Activated CD4-positive, alpha-beta T cell treated with anti-CD3 and anti-CD28 coated beads, Interleukin-2, Interleukin-6, amounts not matched to agents 100 ng/mL and 50 ng/mL, durations not matched to agents 16 hours and 8 hours (primary cell): ENCODE measurements around the gene EIF4G3.
"Not testable (repeated sequence)": the region's sequence is repeated elsewhere in the genome, so short reads cannot be mapped to it uniquely, and the experiment has no call there.

Source experiments
- DNase-seq: peaks from one replicate; pipeline ENCODE4 v3.0.0-alpha.2; 2020

The EIF4G3 gene

GRCh38 chr1:20867062-20867461 lies 309.6 kb downstream of the EIF4G3 start:
- DNase-seq: peak; percentile 1

- no peak for DNase-seq
These were observed 311.7 kb downstream of the EIF4G3 start for GRCh38 chr1:20865001-20865400.

GRCh38 chr1:20854529-20854928 lies 322.2 kb downstream of the EIF4G3 start:
- no peak for DNase-seq

- not testable (repeated sequence) for DNase-seq
These were observed 324.9 kb downstream of the EIF4G3 start for GRCh38 chr1:20851791-20852190.

GRCh38 chr1:20850021-20850420 lies 326.7 kb downstream of the EIF4G3 start:
- peak; percentile 33 for DNase-seq

GRCh38 chr1:20849100-20849499 lies 327.6 kb downstream of the EIF4G3 start:
- no peak for DNase-seq

GRCh38 chr1:20848162-20848561 lies 328.5 kb downstream of the EIF4G3 start:
- no peak for DNase-seq

GRCh38 chr1:20847611-20848080 lies 329.1 kb downstream of the EIF4G3 start:
- no peak for DNase-seq

- no peak for DNase-seq
These were observed 330.0 kb downstream of the EIF4G3 start for GRCh38 chr1:20846461-20847374.

- no peak for DNase-seq
These were observed 336.0 kb downstream of the EIF4G3 start for GRCh38 chr1:20840731-20841130.

GRCh38 chr1:20837554-20838192 lies 339.0 kb downstream of the EIF4G3 start:
- no peak for DNase-seq

GRCh38 chr1:20836230-20836629 lies 340.5 kb downstream of the EIF4G3 start:
- no peak for DNase-seq

- DNase-seq: no peak
These were observed 341.9 kb downstream of the EIF4G3 start for GRCh38 chr1:20834780-20835179.

- no peak for DNase-seq
These were observed 342.5 kb downstream of the EIF4G3 start for GRCh38 chr1:20834192-20834591.

GRCh38 chr1:20830378-20830777 lies 346.3 kb downstream of the EIF4G3 start:
- no peak for DNase-seq

GRCh38 chr1:20829946-20830345 lies 346.8 kb downstream of the EIF4G3 start:
- no peak for DNase-seq

- DNase-seq: no peak
These were observed 347.2 kb downstream of the EIF4G3 start for GRCh38 chr1:20829531-20829930.

GRCh38 chr1:20823845-20824244 lies 352.9 kb downstream of the EIF4G3 start:
- no peak for DNase-seq

GRCh38 chr1:20821466-20821865 lies 355.2 kb downstream of the EIF4G3 start:
- DNase-seq: no peak

GRCh38 chr1:20819818-20820217 lies 356.9 kb downstream of the EIF4G3 start:
- no peak for DNase-seq

- DNase-seq: no peak
These were observed 362.2 kb downstream of the EIF4G3 start for GRCh38 chr1:20814534-20814871.

- DNase-seq: no peak
These were observed 364.8 kb downstream of the EIF4G3 start for GRCh38 chr1:20811916-20812315.

GRCh38 chr1:20793236-20793635 lies 383.5 kb downstream of the EIF4G3 start:
- no peak for DNase-seq

GRCh38 chr1:20792196-20792595 lies 384.5 kb downstream of the EIF4G3 start:
- DNase-seq: no peak
